ENCODE results near the gene SCD. TPM values are rescaled to one million over a fixed set of nuclear protein-coding genes. Genes with fewer than 3 reads are reported as not detected.

Gene SCD
- total and polyA plus RNA-seq, 2 of the 13 experiments (the other 11 are each of a cell fraction or from before 2014, with no cell fraction given), result 492 to 512 TPM

DNA sequence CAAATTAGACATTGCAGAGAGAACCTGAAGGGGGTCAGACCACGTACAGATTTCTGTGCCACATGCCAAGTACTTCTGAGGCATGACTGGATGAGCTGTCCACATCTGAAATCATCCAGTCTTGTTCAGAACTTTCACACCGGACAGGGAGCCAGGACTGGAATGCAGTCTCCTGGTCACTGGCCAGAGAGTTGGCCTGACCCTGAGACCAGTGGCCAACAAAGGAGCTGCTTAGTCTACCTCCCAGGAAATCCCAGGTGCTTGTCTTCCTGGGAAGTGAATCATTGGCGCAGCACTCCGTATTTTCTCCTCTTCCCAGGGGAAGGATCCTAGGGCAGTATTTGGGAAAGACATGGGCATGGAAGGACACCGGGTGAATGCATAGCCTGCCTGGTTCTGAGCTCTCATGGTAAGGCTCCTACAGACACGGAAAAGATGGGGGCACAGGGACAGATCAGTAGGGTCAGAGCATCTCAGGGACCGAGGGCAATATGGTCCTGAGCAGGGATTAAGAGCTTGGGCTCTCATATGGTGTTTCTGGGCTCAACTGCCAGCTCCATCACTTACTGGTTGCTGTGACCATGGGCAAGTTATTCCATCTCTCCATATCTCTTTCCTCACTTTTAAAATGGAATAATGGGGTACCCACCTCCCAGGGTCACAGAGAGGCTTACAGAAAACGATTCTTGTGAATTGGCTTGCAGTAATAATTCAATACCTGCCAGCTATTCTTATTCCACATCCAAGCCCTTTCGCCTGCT lies 1.3 kb upstream of the SCD start (continued):
- TF ChIP-seq, protein P1, sequence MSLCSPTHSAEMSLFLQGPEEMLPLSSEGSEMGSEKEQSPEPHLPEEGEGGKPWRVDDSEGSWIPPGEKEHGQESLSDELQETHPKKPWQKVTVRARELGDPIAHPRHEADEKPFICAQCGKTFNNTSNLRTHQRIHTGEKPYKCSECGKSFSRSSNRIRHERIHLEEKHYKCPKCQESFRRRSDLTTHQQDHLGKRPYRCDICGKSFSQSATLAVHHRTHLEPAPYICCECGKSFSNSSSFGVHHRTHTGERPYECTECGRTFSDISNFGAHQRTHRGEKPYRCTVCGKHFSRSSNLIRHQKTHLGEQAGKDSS (CRISPR knock-in tag; IDR thresholded peaks at IDR 0.05; ENCODE audit: borderline replicate concordance, low read depth), result no peak
- TF ChIP-seq ZNF121 (CRISPR knock-in tag; IDR thresholded peaks at IDR 0.05), result no peak
- TF ChIP-seq ZBTB7A (CRISPR knock-in tag; IDR thresholded peaks at IDR 0.05), result peak; percentile 22; the same call in 1 of the 2 replicates
- TF ChIP-seq, protein P2, sequence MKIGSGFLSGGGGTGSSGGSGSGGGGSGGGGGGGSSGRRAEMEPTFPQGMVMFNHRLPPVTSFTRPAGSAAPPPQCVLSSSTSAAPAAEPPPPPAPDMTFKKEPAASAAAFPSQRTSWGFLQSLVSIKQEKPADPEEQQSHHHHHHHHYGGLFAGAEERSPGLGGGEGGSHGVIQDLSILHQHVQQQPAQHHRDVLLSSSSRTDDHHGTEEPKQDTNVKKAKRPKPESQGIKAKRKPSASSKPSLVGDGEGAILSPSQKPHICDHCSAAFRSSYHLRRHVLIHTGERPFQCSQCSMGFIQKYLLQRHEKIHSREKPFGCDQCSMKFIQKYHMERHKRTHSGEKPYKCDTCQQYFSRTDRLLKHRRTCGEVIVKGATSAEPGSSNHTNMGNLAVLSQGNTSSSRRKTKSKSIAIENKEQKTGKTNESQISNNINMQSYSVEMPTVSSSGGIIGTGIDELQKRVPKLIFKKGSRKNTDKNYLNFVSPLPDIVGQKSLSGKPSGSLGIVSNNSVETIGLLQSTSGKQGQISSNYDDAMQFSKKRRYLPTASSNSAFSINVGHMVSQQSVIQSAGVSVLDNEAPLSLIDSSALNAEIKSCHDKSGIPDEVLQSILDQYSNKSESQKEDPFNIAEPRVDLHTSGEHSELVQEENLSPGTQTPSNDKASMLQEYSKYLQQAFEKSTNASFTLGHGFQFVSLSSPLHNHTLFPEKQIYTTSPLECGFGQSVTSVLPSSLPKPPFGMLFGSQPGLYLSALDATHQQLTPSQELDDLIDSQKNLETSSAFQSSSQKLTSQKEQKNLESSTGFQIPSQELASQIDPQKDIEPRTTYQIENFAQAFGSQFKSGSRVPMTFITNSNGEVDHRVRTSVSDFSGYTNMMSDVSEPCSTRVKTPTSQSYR (CRISPR knock-in tag; IDR thresholded peaks at IDR 0.05; ENCODE audit: borderline replicate concordance), result no peak
- TF ChIP-seq TOE1 (CRISPR knock-in tag; IDR thresholded peaks at IDR 0.05), result no peak
- TF ChIP-seq, protein P3, sequence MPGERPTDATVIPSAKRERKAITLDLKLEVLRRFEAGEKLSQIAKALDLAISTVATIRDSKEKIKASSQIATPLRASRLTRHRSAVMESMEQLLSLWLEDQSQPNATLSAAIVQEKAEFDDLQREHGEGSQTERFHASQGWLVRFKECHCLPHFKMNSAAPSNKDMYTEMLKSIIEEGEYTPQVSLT (CRISPR knock-in tag; IDR thresholded peaks at IDR 0.05; ENCODE audit: borderline replicate concordance, low read depth), result no peak
- TF ChIP-seq RELA (CRISPR knock-in tag; IDR thresholded peaks at IDR 0.05), result no peak
- peak; percentile 37; the same call in 1 of the 2 replicates for TF ChIP-seq TBX2 (CRISPR knock-in tag; IDR thresholded peaks at IDR 0.05; ENCODE audit: borderline replicate concordance)
- TF ChIP-seq ZNF572 (CRISPR knock-in tag; IDR thresholded peaks at IDR 0.05), result 0 out of 2 replicates have a peak, but pooled peaks have one; percentile 27
- peak; percentile 32; the same call in 1 of the 2 replicates for TF ChIP-seq ZSCAN21 (CRISPR knock-in tag; IDR thresholded peaks at IDR 0.05; ENCODE audit: borderline replicate concordance)
- TF ChIP-seq PHB2 (IDR thresholded peaks at IDR 0.05; ENCODE audit: partially characterized antibody), result no peak
- TF ChIP-seq, protein P4, sequence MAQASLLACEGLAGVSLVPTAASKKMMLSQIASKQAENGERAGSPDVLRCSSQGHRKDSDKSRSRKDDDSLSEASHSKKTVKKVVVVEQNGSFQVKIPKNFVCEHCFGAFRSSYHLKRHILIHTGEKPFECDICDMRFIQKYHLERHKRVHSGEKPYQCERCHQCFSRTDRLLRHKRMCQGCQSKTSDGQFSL (CRISPR knock-in tag; IDR thresholded peaks at IDR 0.05), result no peak
- TF ChIP-seq ZNF891 (CRISPR knock-in tag; IDR thresholded peaks at IDR 0.05), result no peak
- no peak for TF ChIP-seq NFKBIZ (CRISPR knock-in tag; IDR thresholded peaks at IDR 0.05)
- no peak for TF ChIP-seq CBX5 (CRISPR knock-in tag; IDR thresholded peaks at IDR 0.05; ENCODE audit: borderline replicate concordance)
- TF ChIP-seq, protein P5, sequence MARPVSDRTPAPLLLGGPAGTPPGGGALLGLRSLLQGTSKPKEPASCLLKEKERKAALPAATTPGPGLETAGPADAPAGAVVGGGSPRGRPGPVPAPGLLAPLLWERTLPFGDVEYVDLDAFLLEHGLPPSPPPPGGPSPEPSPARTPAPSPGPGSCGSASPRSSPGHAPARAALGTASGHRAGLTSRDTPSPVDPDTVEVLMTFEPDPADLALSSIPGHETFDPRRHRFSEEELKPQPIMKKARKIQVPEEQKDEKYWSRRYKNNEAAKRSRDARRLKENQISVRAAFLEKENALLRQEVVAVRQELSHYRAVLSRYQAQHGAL (CRISPR knock-in tag; IDR thresholded peaks at IDR 0.05; ENCODE audit: not compliant biosample characterization), result peak; percentile 55
- TF ChIP-seq, protein P6, sequence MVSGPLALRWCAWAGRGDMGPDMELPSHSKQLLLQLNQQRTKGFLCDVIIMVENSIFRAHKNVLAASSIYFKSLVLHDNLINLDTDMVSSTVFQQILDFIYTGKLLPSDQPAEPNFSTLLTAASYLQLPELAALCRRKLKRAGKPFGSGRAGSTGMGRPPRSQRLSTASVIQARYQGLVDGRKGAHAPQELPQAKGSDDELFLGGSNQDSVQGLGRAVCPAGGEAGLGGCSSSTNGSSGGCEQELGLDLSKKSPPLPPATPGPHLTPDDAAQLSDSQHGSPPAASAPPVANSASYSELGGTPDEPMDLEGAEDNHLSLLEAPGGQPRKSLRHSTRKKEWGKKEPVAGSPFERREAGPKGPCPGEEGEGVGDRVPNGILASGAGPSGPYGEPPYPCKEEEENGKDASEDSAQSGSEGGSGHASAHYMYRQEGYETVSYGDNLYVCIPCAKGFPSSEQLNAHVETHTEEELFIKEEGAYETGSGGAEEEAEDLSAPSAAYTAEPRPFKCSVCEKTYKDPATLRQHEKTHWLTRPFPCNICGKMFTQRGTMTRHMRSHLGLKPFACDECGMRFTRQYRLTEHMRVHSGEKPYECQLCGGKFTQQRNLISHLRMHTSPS (CRISPR knock-in tag; IDR thresholded peaks at IDR 0.05; ENCODE audit: low read depth), result no peak
- no peak for TF ChIP-seq NFYC (CRISPR knock-in tag; IDR thresholded peaks at IDR 0.05)
- peak; percentile 13; the same call in 1 of the 2 replicates for TF ChIP-seq ZFP36L1 (CRISPR knock-in tag; IDR thresholded peaks at IDR 0.05)
- 0 out of 2 replicates have a peak, but pooled peaks have one; percentile 53 for TF ChIP-seq ZNF766 (CRISPR knock-in tag; IDR thresholded peaks at IDR 0.05; ENCODE audit: borderline replicate concordance)
- TF ChIP-seq ELF4 (CRISPR knock-in tag; IDR thresholded peaks at IDR 0.05; ENCODE audit: borderline replicate concordance), result no peak
- TF ChIP-seq ZNF850 (CRISPR knock-in tag; conservative IDR thresholded peaks at IDR 0.05), result 0 out of 2 replicates have a peak, but pooled peaks have one; percentile 35
- TF ChIP-seq KDM4B (CRISPR knock-in tag; IDR thresholded peaks at IDR 0.05), result no peak
